GM12878 (cell line): Measurements from ENCODE around the gene PDZK1.
"Not testable (repeated sequence)": the region's sequence is repeated elsewhere in the genome, so short reads cannot be mapped to it uniquely, and the experiment has no call there.

Experiments used
- BHLHE40 ChIP-seq, 2 experiments: fragments of 450-650 bp in 1 of 2; IDR thresholded peaks; 2 replicates each; pipeline ENCODE4 v1.6.1; 2011 to 2017; ENCODE audit warnings: low read depth in 2 of 2, borderline replicate concordance in 1 of 2, improper control_type of control experiment in 1 of 2, low read length in 1 of 2, mild to moderate bottlenecking in 1 of 2
- CBX3 ChIP-seq: fragments of 200-600 bp; sonication (generic); IDR thresholded peaks from 2 replicates; pipeline ENCODE4 v1.6.1; 2016; ENCODE audit warnings: low read depth, borderline replicate concordance
- CREB1 ChIP-seq: IDR thresholded peaks from 2 replicates; pipeline ENCODE4 v1.6.1; 2012; ENCODE audit warnings: low read depth, mild to moderate bottlenecking, inconsistent platforms
- EP300 ChIP-seq, 2 experiments: fragments of 150-350 bp in 1 of 2; IDR thresholded peaks; 2 replicates each; pipeline ENCODE4 v1.6.1; 2011 to 2012; ENCODE audit warnings: low read depth in 2 of 2, low read length in 2 of 2, borderline replicate concordance in 1 of 2, improper control_type of control experiment in 1 of 2, inconsistent platforms in 1 of 2; ENCODE audit not compliant: control insufficient read depth in 1 of 2
- NRF1 ChIP-seq: conservative IDR thresholded peaks from 2 replicates; pipeline ENCODE4 v1.6.1; 2011; ENCODE audit warnings: mild to moderate bottlenecking, low read depth, low read length, improper control_type of control experiment
- POLR2AphosphoS5 ChIP-seq: IDR thresholded peaks from 2 replicates; pipeline ENCODE4 v1.6.1; 2011; ENCODE audit warnings: mild to moderate bottlenecking, low read length, inconsistent platforms
- SUZ12 ChIP-seq: fragments of 200-600 bp; sonication (generic); IDR thresholded peaks from one replicate; pipeline ENCODE4 v1.6.1; 2018; ENCODE audit warnings: antibody characterized with exemption, mild to moderate bottlenecking; ENCODE audit not compliant: unreplicated experiment
- TF ChIP-seq, protein P1 (sequence below), 3 experiments: IDR thresholded peaks in 2 of 3; conservative IDR thresholded peaks in 1 of 3; 2 replicates each; pipeline ENCODE4 v1.5.1; 2011; ENCODE audit warnings: low read depth in 3 of 3, low read length in 3 of 3, mild to moderate bottlenecking in 3 of 3, control low read depth in 2 of 3, moderate library complexity in 2 of 3, inconsistent platforms in 1 of 3, mixed read lengths in 1 of 3; ENCODE audit not compliant: control insufficient read depth in 2 of 3, insufficient read depth in 1 of 3; ENCODE audit errors: extremely low read depth in 1 of 3
- TF ChIP-seq, protein P2 (sequence below): fragments of 450-650 bp; formaldehyde crosslinking; IDR thresholded peaks from 2 replicates; pipeline ENCODE4 v1.4.0; 2022; ENCODE audit warnings: mild to moderate bottlenecking, moderate library complexity

DNA sequence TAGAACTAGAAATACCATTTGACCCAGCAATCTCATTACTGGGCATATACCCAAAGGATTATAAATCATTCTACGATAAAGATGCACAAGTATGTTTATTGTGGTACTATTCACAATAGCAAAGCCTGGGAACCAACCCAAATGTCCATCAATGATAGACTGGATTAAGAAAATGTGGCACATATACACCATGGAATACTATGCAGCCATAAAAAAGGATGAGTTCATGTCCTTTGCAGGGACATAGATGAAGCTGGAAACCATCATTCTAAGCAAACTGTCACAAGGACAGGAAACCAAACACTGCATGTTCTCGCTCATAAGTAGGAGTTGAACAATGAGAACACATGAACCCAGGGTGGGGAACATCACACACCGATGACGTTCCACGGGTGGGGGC lies 19.0 kb upstream of the PDZK1 start:
- not testable (repeated sequence) for TF ChIP-seq CREB1; BHLHE40 (IDR thresholded peaks at IDR 0.05; ENCODE audit: borderline replicate concordance in 1 of 2, low read depth in 2 of 2, low read length in 1 of 2); NRF1; POLR2AphosphoS5; CBX3; EP300 (IDR thresholded peaks at IDR 0.05; ENCODE audit: borderline replicate concordance in 1 of 2, control insufficient read depth in 1 of 2, low read depth in 2 of 2, low read length in 2 of 2); SUZ12
- TF ChIP-seq, protein P1, sequence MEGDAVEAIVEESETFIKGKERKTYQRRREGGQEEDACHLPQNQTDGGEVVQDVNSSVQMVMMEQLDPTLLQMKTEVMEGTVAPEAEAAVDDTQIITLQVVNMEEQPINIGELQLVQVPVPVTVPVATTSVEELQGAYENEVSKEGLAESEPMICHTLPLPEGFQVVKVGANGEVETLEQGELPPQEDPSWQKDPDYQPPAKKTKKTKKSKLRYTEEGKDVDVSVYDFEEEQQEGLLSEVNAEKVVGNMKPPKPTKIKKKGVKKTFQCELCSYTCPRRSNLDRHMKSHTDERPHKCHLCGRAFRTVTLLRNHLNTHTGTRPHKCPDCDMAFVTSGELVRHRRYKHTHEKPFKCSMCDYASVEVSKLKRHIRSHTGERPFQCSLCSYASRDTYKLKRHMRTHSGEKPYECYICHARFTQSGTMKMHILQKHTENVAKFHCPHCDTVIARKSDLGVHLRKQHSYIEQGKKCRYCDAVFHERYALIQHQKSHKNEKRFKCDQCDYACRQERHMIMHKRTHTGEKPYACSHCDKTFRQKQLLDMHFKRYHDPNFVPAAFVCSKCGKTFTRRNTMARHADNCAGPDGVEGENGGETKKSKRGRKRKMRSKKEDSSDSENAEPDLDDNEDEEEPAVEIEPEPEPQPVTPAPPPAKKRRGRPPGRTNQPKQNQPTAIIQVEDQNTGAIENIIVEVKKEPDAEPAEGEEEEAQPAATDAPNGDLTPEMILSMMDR (IDR thresholded peaks at IDR 0.05 in 2 of 3, conservative IDR thresholded peaks at IDR 0.05 in 1 of 3; ENCODE audit: control insufficient read depth in 2 of 3, extremely low read depth in 1 of 3, insufficient read depth in 1 of 3, low read depth in 3 of 3, low read length in 3 of 3): not testable (repeated sequence)
- TF ChIP-seq, protein P2, sequence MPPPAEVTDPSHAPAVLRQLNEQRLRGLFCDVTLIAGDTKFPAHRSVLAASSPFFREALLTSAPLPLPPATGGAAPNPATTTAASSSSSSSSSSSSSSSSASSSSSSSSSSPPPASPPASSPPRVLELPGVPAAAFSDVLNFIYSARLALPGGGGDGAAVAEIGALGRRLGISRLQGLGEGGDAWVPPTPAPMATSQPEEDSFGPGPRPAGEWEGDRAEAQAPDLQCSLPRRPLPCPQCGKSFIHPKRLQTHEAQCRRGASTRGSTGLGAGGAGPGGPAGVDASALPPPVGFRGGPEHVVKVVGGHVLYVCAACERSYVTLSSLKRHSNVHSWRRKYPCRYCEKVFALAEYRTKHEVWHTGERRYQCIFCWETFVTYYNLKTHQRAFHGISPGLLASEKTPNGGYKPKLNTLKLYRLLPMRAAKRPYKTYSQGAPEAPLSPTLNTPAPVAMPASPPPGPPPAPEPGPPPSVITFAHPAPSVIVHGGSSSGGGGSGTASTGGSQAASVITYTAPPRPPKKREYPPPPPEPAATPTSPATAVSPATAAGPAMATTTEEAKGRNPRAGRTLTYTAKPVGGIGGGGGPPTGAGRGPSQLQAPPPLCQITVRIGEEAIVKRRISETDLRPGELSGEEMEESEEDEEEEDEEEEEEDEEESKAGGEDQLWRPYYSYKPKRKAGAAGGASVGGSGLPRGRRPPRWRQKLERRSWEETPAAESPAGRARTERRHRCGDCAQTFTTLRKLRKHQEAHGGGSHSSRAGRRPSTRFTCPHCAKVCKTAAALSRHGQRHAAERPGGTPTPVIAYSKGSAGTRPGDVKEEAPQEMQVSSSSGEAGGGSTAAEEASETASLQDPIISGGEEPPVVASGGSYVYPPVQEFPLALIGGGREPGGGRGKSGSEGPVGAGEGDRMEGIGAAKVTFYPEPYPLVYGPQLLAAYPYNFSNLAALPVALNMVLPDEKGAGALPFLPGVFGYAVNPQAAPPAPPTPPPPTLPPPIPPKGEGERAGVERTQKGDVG (CRISPR knock-in tag): not testable (repeated sequence)
